Activated naive CD8-positive, alpha-beta T cell treated with anti-CD3 and anti-CD28 coated beads for 36 hours (primary cell): ENCODE results near the gene MAT1A. TPM values are rescaled to one million over a fixed set of nuclear protein-coding genes. Genes with fewer than 3 reads are reported as not detected.

Experiments
- DNase-seq: peaks from one replicate; pipeline ENCODE4 v3.0.0; 2021
- H3K27ac Mint-ChIP-seq: one replicate; pipeline ENCODE4 v1.8.0; 2022; ENCODE audit warnings: mild to moderate bottlenecking, moderate library complexity, mixed read lengths
- H3K27me3 Mint-ChIP-seq: one replicate; pipeline ENCODE4 v1.8.0; 2022; ENCODE audit warnings: mild to moderate bottlenecking, mixed read lengths
- H3K36me3 Mint-ChIP-seq: one replicate; pipeline ENCODE4 v1.8.0; 2021; ENCODE audit warnings: mild to moderate bottlenecking, mixed read lengths
- H3K4me1 Mint-ChIP-seq: one replicate; pipeline ENCODE4 v1.8.0; 2021; ENCODE audit warnings: mixed read lengths
- H3K4me3 Mint-ChIP-seq: one replicate; pipeline ENCODE4 v1.8.0; 2022; ENCODE audit warnings: mild to moderate bottlenecking, moderate library complexity, mixed read lengths
- H3K9me3 Mint-ChIP-seq: one replicate; pipeline ENCODE4 v1.8.0; 2022; ENCODE audit warnings: mixed read lengths
- total RNA-seq, 2 experiments: library from RNA; stranded (reverse); gene quantifications; one replicate each; pipeline ENCODE4 v1.2.3, GENCODE V29; 2021

Gene MAT1A
- total RNA-seq, 2 experiments from 2014 or later = not detected

GRCh38 chr10:80275756-80276155 lies 13.7 kb downstream of the MAT1A start:
- Mint-ChIP-seq H3K4me3 (no peak overlapping the region), H3K36me3 (no peaks in the 10 kb centered on the region), H3K27ac (no peak overlapping the region), H3K9me3 (no peaks in the 10 kb centered on the region), H3K27me3 (no peaks in the 10 kb centered on the region), H3K4me1 (no peaks in the 10 kb centered on the region)
- DNase-seq = no peak

DNA sequence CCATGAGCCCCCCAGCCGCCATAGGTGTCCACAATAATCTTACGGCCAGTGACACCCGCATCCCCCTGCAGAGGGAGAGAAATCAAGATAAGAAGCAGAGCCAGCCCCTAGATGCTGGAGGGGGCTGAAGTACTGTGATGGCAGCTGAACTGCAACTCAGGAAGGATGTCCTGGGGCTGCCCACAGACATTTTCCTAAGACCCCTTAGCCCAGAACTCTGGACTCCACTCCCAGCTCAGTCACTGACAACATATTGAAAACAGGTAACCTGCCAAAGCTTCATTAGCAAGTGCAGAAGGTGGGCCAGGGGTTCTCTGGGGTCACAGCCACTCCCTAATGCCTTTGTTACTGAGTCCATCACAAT lies 14.3 kb downstream of the MAT1A start:
- Mint-ChIP-seq H3K4me3 (no peak overlapping the region), H3K27ac (no peak overlapping the region), H3K36me3 (no peaks in the 10 kb centered on the region), H3K27me3 (no peaks in the 10 kb centered on the region), H3K9me3 (no peaks in the 10 kb centered on the region), H3K4me1 (no peaks in the 10 kb centered on the region)
- no peak for DNase-seq

DNA sequence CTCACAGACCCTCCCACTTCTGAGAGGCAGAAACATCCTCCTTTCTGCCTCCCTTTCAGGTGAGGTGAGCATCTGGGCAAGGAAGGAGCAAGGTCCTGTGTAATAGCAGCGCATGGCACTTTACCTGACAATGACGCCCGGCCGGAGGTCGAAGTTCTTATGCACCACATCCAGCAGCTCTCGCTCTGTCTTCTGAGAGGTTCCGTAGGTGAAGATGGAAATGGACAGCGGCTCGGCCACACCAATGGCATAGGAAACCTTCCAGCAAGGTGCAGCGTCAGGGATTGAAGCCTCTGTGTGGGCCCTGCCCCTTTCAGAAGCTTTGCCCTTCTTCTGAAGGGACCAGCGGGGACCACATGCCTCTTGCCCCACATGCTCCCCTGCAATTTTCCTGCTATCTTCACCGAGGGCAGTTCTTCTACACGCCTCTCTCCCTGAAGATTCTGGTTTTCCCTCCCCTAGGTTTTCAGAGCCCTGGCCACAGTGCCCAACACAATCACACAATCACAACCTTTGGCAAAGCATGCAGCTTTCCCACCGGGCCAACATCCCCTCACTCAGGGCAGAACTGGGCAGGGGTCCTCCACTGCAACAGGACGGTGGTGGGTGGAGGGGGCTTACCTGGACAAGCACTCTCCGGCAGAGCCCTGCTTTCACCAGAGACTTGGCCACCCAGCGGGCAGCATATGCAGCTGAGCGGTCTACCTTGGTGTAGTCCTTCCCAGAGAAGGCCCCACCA lies 14.9 kb downstream of the MAT1A start:
- H3K4me3 Mint-ChIP-seq = no peak overlapping the region
- no peaks in the 10 kb centered on the region for H3K36me3 Mint-ChIP-seq
- no peaks in the 10 kb centered on the region for H3K9me3 Mint-ChIP-seq
- no peaks in the 10 kb centered on the region for H3K4me1 Mint-ChIP-seq
- DNase-seq = no peak
- H3K27me3 Mint-ChIP-seq = no peaks in the 10 kb centered on the region
- H3K27ac Mint-ChIP-seq = no peak overlapping the region

- no peak overlapping the region for H3K4me3 Mint-ChIP-seq
- no peaks in the 10 kb centered on the region for H3K36me3 Mint-ChIP-seq
- H3K9me3 Mint-ChIP-seq = no peaks in the 10 kb centered on the region
- no peaks in the 10 kb centered on the region for H3K27me3 Mint-ChIP-seq
- H3K4me1 Mint-ChIP-seq = no peaks in the 10 kb centered on the region
- no peak for DNase-seq
- no peak overlapping the region for H3K27ac Mint-ChIP-seq
Measured at GRCh38 chr10:80273523-80274170, 15.8 kb downstream of the MAT1A start.

DNA sequence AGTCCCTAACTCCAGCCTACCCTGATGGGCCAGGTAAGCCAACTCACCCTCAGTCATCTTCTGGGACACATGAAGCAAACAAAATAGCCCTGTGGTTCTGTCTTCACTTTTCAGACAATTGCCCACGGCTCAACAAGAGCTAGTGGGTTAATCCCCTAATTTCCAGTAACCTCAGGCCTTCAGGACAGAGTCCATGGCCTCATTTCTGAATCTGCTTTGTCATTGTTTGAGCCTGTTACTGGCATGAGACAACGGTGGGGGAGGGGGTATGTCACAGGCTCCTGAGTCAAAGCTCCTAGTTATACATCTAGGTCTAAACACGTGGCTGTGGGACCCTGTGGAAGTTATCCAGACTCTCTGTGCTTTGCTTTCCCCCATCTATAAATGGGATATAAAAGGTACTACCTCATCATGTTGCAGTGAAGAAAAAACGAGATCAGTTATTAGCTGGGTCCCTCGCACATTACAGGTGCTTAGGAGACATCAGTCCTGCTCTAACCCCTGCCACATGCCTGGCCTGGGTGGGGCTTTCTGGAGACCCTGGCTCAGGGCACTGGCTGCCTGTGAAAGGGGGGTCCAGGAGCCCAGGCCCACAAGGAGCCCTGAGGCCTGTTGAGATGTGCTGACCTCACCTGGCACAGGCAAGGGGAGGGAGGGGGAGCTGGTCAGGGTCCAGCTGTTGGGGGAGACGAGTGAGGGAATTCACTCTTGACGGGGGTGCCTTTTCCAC lies 16.5 kb downstream of the MAT1A start:
- no peak overlapping the region for H3K27ac Mint-ChIP-seq

GRCh38 chr10:80271416-80271815 lies 18.0 kb downstream of the MAT1A start:
- Mint-ChIP-seq H3K36me3 (no peaks in the 10 kb centered on the region), H3K27ac (no peak overlapping the region), H3K27me3 (no peaks in the 10 kb centered on the region), H3K4me3 (no peak overlapping the region), H3K4me1 (no peaks in the 10 kb centered on the region), H3K9me3 (peaks cover 5% of the 10 kb centered on the region)
- no peak for DNase-seq

More for the DNA sequence above, 16.5 kb downstream of the MAT1A start:
- H3K27me3 Mint-ChIP-seq = no peaks in the 10 kb centered on the region
- H3K36me3 Mint-ChIP-seq = no peaks in the 10 kb centered on the region
- no peak for DNase-seq
- peaks cover 2% of the 10 kb centered on the region for H3K9me3 Mint-ChIP-seq
- H3K4me3 Mint-ChIP-seq = no peak overlapping the region
- H3K4me1 Mint-ChIP-seq = no peaks in the 10 kb centered on the region

- Mint-ChIP-seq H3K27ac (no peak overlapping the region), H3K9me3 (peaks cover 5% of the 10 kb centered on the region), H3K27me3 (no peaks in the 10 kb centered on the region), H3K36me3 (no peaks in the 10 kb centered on the region), H3K4me1 (no peaks in the 10 kb centered on the region), H3K4me3 (no peak overlapping the region)
- DNase-seq = no peak
Measured at GRCh38 chr10:80270887-80271286, 18.6 kb downstream of the MAT1A start.

DNA sequence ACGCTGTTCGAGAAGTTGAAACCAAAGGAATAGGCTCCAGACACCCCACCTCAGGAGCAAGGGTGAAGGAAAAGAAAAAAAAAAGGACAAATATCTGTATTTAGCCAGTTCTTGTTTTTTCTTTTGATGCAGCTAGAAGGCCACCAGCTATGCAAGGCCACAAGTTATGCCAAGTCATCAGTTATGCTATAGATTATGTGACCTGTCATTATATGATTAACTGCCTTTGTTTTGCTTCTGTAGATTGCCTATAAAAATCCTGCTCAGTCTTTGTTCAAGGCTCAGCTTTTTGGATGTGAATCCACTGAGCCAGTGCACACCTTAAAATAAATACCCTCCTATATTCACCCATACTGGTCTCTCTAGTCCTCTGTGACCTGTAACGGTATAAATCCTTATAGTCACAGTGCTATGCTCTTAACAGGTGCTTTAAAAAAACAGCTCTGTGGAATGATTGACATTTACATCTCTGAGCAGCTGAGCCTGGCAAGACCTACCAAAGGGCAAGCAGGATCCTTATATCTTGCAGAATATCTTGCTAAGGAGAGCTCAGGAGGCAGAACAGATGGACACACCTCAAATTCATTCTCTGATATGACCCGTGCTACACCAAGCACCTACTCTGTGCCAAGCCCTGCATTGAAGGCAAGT lies 20.4 kb downstream of the MAT1A start:
- H3K27me3 Mint-ChIP-seq = peaks cover 4% of the 10 kb centered on the region
- no peak overlapping the region for H3K4me3 Mint-ChIP-seq
- no peak for DNase-seq
- H3K9me3 Mint-ChIP-seq = peaks cover 5% of the 10 kb centered on the region
- H3K4me1 Mint-ChIP-seq = no peaks in the 10 kb centered on the region
- no peak overlapping the region for H3K27ac Mint-ChIP-seq
- H3K36me3 Mint-ChIP-seq = no peaks in the 10 kb centered on the region

- peaks cover 4% of the 10 kb centered on the region for H3K27me3 Mint-ChIP-seq
- H3K27ac Mint-ChIP-seq = no peak overlapping the region
- no peak for DNase-seq
- no peaks in the 10 kb centered on the region for H3K36me3 Mint-ChIP-seq
- H3K4me1 Mint-ChIP-seq = no peaks in the 10 kb centered on the region
- H3K9me3 Mint-ChIP-seq = peaks cover 5% of the 10 kb centered on the region
- H3K4me3 Mint-ChIP-seq = no peak overlapping the region
Measured at GRCh38 chr10:80268266-80268665, 21.2 kb downstream of the MAT1A start.

DNA sequence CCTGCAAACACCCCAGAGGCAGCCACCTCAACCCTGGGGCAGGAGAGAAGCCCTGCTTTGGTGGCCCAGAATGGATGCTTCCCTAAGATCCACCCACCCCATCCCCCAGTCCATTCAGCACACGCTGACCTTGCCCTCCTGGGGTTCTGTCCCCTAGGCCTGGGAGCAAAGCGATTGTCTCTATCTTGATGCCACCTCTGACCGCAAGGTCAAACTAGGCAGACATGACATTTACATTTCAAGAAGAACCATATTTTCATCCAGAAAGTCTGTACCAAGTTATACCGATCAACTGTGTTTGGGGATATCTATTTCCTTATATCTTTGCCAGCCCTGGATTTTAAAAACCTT lies 23.0 kb downstream of the MAT1A start:
- Mint-ChIP-seq H3K4me3 (no peak overlapping the region), H3K36me3 (no peaks in the 10 kb centered on the region), H3K27me3 (peaks cover 4% of the 10 kb centered on the region), H3K4me1 (no peaks in the 10 kb centered on the region), H3K9me3 (peaks cover 5% of the 10 kb centered on the region), H3K27ac (no peak overlapping the region)
- no peak for DNase-seq

DNA sequence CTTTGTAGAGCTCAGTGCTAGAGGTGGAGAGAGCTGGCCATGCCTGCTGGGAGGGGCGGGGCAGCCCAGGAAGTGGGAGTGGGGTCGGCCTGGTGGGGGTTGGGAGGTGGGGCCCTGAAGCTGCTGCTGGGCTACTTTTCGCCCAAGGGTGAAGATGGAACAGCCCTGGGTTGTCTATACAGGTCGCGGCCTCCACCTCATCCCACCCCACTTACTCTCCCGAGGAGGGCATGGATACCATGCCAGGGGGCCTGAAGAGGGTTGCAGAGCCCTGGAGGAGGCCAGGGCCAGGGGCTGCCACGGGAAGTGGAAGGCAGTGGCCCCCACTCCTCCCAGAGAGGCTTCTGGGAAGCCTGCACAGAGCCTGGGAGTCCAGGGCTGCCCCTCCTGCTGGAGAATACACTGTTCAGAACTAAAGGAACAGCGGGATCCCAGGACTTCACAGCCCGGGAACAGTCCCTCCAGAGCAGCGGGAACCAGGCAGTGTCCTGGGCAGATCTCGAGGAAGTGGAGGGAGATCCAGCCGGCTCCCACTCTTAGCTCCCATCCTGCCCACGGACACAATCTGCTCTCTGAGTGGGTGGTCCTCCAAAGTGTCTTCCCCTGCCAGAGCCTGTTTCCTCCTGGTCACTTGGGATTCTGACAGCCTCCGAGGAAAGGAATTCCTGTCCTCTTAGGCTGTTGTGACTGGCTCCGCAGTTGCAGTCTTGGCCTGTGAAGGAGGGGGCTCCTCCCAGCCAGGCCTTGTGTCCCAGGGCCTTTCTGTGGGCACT lies 23.5 kb downstream of the MAT1A start:
- Mint-ChIP-seq H3K27ac (no peak overlapping the region), H3K36me3 (no peaks in the 10 kb centered on the region), H3K4me1 (no peaks in the 10 kb centered on the region)

DNA sequence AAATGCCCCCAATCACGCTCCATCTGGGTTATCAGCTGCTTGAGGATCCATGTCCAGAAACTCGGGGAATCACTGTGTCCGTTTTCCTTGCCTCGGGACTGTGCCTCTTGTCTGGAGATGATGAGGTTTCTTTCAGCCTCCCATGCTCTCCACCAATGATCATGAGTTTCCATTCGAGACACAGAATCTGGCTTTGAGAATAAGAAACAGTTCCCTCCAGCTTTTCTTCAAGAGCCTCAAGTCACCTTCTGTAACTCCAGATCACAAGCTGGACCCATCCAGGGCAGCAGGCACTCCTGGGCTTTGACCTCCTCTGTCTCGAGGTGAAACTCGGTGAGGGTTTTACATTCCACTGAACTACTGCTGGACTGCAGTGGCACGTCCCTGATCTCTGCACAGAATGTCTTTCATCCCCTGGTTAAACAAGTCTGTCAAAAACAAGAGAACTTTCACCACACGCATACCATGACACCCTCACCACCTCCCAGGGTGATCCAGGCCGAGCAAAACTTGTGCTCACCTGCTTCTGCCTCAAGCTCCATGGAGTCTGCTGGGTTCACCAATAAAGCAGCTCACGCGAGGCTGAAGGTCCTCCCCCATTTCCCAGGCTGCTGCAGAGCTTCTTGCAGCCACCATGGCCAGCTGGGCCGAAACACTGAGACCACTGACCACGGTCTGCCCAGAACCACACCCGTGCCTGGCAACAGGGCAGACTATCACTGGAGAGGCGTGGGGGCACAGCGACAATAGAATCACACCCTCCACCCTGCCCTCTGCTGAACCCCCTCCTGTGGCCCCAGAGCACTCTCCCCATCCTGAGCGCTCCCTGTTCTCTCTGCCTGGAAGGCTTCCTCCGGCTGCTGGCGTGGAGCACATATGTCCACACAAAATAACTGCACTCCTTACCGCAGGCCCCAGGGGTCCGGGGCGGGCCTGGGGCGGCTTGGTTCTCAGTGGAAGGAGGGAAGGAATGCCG lies 25.1 kb downstream of the MAT1A start:
- Mint-ChIP-seq H3K27ac (no peak overlapping the region), H3K27me3 (peaks cover 4% of the 10 kb centered on the region), H3K9me3 (peaks cover 5% of the 10 kb centered on the region), H3K4me3 (no peak overlapping the region), H3K4me1 (no peaks in the 10 kb centered on the region), H3K36me3 (no peaks in the 10 kb centered on the region)
- DNase-seq = no peak

More for the DNA sequence above, 23.5 kb downstream of the MAT1A start:
- DNase-seq = no peak
- H3K27me3 Mint-ChIP-seq = peaks cover 4% of the 10 kb centered on the region
- H3K9me3 Mint-ChIP-seq = peaks cover 5% of the 10 kb centered on the region
- no peak overlapping the region for H3K4me3 Mint-ChIP-seq

- DNase-seq = no peak
- no peak overlapping the region for H3K4me3 Mint-ChIP-seq
- peaks cover 4% of the 10 kb centered on the region for H3K27me3 Mint-ChIP-seq
- no peaks in the 10 kb centered on the region for H3K4me1 Mint-ChIP-seq
- H3K27ac Mint-ChIP-seq = no peak overlapping the region
- H3K36me3 Mint-ChIP-seq = no peaks in the 10 kb centered on the region
- H3K9me3 Mint-ChIP-seq = no peaks in the 10 kb centered on the region
Measured at GRCh38 chr10:80261316-80262030, 28.0 kb downstream of the MAT1A start.
